GM11168 (cell line): ENCODE measurements around the gene TFCP2L1.
"Not testable (repeated sequence)": the region's sequence is repeated elsewhere in the genome, so short reads cannot be mapped to it uniquely, and the experiment has no call there.

ENCODE experiments used
- in situ Hi-C: fragments of 300-500 bp; cut with MboI; formaldehyde crosslinking; loops from one replicate; pipeline ENCODE4 v1.12.0; 2022; ENCODE audit warnings: low sequenced_read_pairs; ENCODE audit not compliant: unreplicated experiment

Gene TFCP2L1

DNA sequence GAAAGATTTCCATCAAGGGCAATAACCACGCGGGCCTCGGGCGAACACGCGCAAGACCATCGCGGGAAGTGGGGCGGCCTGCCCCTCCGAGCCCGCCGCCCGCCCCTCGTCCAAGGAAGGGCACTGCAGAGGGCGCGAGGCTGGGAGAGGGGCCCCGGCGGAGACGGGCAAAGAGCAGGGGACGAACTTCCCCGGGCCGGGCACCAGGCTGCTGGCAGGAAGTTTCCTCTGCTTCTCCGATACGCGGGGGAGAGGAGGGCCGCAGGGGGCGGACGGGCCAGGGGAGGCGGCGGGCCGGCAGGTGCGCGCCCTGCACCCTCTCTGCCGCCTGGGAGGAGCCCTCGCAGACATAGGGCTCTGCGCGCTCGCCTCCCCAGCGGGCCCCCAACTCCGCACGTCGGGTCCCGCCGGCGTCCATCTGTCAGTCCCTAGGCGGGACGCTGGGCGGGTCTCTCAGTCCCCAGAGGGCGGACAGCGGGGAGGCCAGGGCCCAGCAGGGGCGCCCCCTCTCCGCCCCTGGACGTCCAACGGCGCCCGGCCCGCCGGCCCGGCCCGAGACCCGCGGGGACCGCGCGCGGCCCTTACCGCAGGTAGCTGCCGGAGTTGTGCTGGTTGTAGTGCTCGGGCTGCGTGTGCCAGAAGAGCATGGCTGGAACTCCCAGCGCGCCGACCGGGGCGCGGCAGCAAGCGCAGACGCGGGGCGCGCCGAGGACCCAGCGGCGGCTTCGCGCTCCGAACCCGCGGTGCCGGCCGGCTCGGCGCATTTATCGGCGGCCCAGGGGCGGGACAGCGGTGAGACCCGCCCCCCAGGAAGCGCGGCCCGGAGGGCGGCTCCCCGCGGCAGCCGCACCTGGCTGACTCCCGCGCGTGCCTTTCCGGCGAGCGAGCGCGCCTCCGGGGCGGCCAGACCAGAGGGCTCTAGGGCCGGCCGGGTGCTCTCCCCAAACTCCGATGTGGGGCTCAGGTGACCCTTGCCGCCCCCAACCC lies at the start of gene TFCP2L1:
Gene TFCP2L1, minus strand, starts transcription at position 740 of the 987 bp plus-strand sequence. Its CDS starts 93 bp downstream, at position 647.
- in situ Hi-C loops, result no loop called here

DNA sequence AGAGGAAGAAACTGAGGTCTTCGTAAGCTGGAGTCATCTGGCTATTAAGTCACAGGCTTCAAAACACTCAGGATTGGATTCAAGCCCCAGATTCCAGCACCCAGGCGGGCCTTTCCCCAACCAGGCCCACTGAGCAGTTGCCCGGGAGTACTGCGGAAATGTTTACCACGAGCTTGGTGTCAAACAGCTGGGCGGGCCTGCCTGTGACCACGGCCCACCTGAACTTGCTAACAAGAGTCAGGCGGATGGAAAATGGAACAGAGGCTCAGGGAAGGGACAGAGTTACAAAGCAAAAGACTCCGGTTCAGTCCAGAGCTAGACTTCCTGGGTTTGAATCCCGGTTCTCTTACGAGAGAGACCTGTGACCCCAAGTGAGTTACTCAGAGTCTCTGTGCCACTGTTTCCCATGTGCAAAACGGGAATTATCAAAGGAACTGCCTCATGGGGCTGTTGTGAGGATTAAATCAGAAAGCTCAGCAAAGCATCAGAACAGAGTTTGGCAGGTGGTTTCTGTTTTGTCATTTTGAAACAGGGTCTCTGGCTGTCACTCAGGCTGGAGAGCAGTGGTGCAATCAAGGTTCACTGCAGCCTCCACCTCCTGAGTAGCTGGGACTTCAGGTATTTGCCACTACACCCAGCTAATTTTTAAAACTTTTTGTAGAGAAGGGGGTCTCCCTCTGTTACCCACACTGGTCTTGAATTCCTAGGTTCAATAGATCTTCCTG lies 49.0 kb upstream of the TFCP2L1 start:
- in situ Hi-C loops, result no loop called here

GRCh38 chr2:121333231-121333630 lies 48.2 kb upstream of the TFCP2L1 start:
- in situ Hi-C loops, result no loop called here

- in situ Hi-C loops, result not testable (repeated sequence)
These were observed 46.3 kb upstream of the TFCP2L1 start for GRCh38 chr2:121331324-121331723.

- in situ Hi-C loops, result no loop called here
These were observed 45.9 kb upstream of the TFCP2L1 start for GRCh38 chr2:121330921-121331320.

DNA sequence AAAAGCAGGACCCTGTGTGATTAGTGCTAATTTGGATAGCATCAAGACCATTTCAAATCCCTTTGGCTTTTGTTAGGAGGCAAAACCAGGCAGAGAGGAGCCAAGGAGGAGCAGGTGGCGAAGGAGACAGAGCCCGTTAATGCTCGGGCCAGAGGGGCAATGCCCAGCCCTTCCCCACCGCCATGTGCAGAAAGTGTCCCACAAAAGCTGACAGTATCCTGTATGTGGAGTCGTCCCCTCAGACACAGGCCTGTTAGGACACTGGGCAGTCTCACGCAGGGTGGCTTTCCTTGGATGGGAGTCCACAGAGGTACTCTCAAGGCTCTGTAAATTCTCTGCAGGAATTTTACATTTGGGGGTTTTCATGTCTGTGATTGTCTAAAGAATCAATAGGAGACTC lies 44.8 kb upstream of the TFCP2L1 start:
- in situ Hi-C loops, result no loop called here

DNA sequence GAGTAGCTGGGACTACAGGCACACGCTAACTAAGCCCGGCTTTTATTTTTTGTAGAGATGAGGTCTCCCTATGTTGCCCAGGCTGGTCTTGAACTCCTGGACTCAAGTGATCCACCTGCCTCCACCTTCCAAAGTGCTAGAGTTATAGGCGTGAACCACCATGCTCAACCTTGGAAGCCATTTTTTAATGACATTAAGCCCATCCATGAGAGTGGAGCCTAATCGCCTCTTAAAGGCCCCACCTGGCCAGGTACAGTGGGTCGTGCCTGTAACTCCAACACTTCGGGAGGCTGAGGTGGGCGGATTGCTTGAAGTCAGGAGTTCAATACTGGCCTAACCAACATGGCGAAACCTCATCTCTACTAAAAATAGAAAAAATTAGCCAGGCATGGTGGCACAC lies 41.6 kb upstream of the TFCP2L1 start:
- in situ Hi-C loops, result no loop called here

- in situ Hi-C loops, result no loop called here
These were observed 39.6 kb upstream of the TFCP2L1 start for GRCh38 chr2:121324601-121325000.

GRCh38 chr2:121321476-121321875 lies 36.5 kb upstream of the TFCP2L1 start:
- in situ Hi-C loops, result no loop called here

DNA sequence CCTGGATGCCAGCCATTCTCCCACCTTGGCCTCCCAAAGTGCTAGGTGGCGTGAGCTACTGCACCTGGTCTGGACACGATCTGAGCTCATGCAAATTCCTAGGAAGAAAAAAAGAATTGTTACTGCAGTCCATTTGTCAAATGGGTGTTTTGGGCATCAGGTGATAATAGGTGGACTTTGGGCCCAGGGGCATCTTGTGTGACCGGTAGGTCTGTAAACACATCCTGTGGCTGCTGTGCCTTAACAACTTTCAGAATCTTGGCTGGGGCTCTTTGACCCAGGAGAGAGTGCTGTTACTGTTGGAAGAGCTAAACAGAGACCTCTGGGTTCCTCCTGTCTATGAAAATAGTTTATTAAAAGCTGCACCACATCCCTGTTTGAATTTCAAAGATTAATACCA lies 34.9 kb upstream of the TFCP2L1 start:
- in situ Hi-C loops, result no loop called here

DNA sequence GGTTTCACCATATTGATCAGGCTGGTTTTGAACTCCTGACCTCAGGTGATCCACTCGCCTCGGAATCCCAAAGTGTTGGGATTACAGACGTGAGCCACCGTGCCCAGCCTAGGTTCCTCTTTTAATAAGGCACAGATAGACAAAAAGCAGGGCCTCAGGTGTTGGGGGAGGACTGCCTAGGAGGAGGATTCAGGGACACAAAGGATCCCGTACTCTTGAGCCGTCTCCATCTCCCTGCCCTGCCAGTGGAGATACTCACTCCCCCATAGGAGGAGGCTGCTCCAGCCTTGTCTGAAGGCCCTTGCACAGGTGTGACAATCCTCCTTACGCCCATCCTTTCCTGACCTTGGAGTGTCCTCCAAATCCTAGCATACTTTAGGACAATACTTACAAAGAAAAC lies 32.0 kb upstream of the TFCP2L1 start:
- in situ Hi-C loops, result no loop called here

GRCh38 chr2:121313701-121314100 lies 28.7 kb upstream of the TFCP2L1 start:
- in situ Hi-C loops, result not testable (repeated sequence)

DNA sequence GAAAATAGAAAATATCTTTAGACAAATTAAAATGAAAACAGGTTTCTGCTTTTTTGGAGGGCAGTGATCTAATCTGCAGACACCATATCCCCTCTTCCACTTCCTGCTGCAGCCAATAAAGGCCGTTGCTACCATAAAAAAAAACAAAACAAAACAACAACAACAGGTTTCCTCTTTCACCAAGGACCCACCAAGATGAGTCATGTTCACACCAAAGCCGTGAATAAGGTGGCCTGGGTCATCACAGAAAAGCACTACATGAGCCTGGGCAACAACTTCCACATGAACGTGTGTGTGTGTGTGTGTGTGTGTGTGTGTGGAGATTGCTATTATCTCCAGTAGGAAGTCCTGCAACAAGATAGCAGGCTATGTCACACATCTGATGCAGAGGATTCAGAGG lies 24.8 kb upstream of the TFCP2L1 start:
- in situ Hi-C loops, result no loop called here

- in situ Hi-C loops, result no loop called here
These were observed 24.3 kb upstream of the TFCP2L1 start for GRCh38 chr2:121309323-121309722.

DNA sequence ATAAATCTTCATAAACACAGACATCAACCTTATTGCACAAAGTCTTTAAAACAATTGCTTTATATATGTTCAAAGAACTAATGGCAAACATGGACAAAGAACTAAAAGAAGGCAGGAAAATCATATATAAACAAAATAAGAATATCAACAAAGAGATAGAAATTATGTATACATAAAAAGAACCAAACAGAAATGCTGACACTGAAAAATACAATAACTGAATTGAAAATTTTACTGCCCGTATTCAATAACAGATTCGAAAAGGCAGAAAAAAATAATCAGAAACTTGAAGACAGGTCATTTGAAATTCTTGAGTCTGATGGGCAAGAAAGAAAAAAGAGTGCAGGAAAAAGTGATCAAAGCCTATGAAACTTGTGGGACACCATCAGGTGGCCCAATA lies 22.0 kb upstream of the TFCP2L1 start:
- in situ Hi-C loops, result no loop called here

DNA sequence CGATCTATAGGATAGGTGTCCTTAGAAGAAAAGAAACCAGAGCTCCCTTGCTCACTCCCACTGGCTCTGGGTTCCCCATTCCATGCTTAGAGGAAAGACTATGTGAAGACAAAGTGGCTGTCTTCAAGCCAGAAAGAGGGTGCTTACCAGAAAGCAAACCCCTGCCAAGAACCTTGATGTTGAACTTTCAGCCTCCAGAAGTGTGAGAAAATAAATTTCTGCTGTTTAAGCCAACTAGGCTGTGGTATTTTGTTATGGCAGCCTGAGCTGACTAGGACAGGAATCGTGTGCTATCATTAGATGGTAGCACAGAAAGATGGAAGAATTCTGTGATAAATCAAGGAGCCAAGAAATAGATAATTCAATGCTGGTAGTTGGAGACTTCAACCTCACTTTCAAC lies 19.9 kb upstream of the TFCP2L1 start:
- in situ Hi-C loops, result no loop called here

DNA sequence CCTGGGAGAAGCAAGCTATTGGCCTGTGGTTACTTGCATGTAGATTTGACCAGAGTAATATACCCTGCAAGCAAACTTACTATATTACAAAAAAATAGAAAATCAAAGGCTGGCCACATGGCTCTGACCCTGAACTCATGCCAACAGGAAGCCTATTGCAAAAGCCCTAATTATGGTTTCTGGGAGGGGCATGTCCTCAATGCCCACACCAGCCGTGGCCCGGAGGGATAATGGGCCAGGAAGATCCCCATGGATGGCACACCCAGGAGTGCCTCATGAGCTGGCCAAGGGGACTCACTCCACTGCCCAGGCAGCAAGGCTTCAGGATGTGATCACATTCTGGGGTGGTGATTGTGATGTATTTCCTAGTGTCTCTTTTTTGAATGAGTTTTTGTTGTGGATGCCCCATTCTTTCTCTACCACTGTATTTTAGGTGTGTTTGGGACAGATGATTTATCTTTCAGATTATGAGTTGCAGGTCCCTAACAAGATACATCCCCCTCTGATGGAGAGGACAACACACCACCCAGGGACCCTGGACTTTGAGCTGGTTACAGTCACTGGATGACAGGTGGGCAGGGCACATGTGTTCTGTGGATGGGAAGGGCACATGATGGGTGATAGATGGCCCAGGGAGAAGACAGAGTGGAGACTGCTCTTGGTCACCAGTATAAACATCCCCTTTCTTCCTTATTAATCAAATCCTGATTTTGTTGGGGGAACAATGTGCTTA lies 18.7 kb upstream of the TFCP2L1 start:
- in situ Hi-C loops, result no loop called here

- in situ Hi-C loops, result not testable (repeated sequence)
These were observed 16.2 kb upstream of the TFCP2L1 start for GRCh38 chr2:121301190-121301589.

GRCh38 chr2:121298476-121298875 lies 13.5 kb upstream of the TFCP2L1 start:
- in situ Hi-C loops, result no loop called here

GRCh38 chr2:121297866-121298265 lies 12.9 kb upstream of the TFCP2L1 start:
- in situ Hi-C loops, result not testable (repeated sequence)
